T follicular helper cell (primary cell): ENCODE measurements around the gene BASP1.
"Not testable (repeated sequence)": the region's sequence is repeated elsewhere in the genome, so short reads cannot be mapped to it uniquely, and the experiment has no call there.

Experiments
- DNase-seq: peaks from one replicate; pipeline ENCODE4 v3.0.0-alpha.2; 2020; ENCODE audit warnings: low read depth

Gene BASP1

DNA sequence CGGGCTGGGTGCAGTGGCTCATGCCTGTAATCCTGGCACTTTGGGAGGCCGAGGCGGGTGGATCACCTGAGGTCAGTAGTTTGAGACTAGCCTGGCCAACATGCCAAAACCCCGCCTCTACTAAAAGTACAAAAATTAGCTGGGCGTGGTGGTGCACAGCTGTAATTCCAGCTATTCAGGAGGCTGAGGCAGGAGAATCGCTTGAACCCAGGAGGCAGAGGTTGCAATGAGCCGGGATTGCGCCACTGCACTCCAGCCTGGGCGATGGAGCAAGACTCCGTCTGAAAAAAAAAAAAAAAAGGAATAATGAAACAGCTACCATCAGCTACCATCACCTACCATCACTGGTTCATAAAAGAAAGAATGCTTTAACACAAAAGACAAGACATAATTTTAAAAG, 25.9 kb upstream of the BASP1 start:
- not testable (repeated sequence) for DNase-seq

DNA sequence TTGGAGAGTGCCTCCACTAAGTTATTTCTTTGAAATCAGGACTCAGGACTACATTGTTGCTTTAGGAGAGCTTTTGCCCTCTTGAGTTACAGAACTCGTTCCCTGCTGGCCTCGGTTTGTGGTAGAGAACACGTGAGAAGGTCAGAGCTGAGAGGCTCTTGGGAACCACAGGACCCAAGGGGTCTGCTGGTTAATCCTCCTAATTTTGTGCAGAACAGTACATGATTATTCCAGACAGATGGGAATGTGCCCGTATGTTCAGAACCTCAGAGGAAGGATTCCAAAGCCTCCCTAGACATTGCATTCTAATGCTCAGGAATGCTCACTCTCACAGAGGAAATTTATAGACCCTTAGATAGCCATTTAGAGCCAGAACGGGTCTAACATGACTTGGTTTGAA, 25.2 kb upstream of the BASP1 start:
- no peak for DNase-seq

DNA sequence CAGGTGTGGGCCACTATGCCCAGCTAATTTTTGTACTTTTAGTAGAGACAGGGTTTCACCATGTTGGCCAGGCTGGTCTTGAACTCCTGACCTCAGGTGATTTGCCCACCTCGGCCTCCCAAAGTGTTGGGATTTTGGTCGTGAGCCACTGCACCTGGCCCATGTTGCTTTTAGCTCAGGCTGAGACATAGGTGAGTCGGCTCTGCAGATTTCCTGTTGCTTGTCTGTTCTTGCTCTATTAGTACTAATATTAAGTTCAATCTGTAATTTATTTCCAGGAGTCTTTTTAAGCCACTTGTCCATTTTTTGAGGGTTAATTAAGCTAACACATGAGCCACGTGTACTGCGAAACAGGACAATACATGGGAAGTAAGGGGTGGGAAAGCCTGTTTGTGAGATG, 21.4 kb upstream of the BASP1 start:
- DNase-seq, result no peak

DNA sequence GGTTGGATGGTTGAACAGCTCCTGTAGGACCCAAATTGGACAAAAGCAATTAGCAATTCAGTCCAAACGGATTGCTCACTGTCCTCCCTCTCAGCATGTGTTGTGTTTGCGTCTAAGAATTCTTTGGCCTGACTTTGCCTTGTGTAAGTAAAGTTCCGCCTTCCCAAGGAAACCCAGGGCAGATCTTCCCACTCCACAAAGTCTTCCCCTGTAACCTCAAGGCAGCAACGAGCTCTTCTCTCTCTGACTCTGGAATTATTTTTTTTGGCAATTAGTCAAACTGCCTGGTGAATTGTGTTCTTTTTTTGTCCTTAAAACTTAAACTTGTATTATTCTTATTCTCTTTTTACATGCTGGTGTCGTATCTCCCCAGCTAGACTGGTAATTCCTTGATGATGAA, 20.7 kb upstream of the BASP1 start:
- DNase-seq, result no peak

DNA sequence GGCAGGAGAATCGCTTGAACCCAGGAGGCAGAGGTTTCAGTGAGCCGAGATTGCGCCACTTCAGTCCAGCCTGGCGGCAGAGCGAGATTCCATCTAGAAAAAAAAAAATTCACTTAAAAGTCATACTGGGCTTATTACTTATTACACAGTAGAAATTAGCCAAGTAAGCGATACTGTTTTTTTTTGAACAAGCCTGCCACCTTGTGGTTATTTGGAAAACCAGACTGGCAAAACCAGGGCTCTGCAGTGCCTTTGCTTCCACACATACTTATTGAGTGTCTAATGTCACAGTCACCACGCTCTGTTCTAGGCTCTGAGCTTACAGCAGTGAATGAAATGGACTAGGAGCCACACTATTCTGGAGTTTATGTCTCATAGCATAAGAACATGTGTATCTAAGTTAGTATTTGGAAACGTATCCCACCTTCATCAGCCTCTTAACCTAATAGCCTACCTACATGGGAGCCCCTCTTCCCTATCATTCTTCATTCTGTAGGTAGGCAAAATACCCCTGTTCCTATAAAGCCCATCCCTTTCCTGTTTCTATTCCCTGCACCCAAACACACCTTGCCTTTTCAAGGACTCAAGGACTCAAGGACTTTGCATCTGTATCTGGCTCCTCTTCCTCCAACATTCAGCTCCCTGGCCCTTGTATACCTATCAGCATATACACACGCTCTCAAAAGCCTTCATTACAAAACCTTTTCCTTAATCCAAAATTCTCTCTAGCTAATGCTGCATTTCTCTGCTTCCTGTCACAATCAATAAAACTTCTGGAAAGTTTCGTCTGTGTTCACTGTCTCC, 13.9 kb upstream of the BASP1 start:
- DNase-seq, result no peak

DNA sequence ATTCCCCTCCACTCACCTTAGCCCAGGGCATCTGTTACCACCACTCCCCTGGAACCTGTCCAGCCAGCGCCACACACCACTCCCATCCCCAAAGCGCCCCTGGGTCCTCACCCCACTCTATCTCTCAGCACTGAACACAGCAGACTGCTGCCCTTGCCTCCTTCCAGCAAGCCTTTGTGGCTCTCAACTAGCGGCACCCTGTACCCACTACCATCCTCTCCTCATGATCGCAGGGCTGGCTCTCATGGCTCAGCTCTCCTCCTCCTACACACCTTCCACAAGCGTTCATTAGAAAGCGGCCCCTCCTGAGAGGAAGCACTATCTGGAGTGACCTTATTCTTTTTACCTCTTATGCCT, 13.3 kb upstream of the BASP1 start:
- DNase-seq, result no peak

DNA sequence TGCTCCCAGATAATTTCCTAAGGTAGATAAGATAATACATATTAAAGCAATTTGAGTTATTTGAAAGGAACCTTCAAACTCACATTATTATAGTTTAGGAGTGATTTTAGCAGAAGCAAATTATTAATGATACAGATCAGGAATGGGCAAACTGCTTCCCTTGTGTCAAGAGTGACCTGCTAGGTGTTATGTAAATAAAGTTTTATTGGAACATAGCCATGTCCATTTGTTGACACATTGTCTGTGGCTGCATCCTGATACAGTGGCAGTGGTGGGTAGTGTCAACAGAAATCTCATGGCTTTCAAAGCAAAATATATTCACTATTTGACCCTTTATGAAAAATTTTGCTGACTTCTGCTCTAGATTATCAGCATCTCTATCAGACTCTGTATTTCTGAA, 11.4 kb upstream of the BASP1 start:
- no peak for DNase-seq

DNA sequence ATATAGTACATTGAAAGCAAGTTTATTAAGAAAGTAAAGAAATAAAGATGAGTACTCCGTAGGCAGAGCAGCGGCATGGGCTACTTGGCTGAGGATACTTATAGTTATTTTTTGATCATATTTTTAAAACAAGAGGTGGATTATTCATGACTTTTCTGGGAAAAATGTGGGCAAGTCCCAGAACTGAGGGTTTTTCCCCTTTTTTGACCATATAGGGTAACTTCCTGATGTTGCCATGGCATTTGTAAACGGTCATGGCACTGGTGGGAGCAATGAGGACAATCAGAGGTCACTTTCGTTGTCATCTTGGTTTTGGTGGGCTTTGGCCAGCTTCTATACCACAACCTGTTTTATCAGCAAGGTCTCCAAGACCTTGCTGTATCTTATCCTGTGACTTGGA, 5.2 kb upstream of the BASP1 start:
- DNase-seq, result no peak

DNA sequence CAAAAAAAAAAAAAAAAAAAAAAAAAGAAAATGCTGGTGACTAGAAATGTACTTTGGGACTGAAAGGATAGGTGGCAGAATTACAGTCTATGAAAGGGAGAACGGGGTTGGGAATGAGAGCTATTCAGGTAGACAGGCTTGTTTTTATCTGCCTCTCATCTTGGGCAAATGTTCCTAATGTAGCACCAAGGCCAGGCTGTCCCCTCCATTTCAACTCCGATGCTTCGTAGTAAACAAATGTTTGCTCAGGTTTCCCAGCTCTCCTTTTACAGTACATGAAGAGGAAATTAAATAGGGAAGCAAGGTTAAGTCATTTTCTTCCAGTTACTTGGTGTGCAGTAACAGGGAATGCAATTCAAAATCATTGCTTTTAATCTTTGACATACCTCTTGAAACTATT, 4.4 kb upstream of the BASP1 start:
- no peak for DNase-seq

DNA sequence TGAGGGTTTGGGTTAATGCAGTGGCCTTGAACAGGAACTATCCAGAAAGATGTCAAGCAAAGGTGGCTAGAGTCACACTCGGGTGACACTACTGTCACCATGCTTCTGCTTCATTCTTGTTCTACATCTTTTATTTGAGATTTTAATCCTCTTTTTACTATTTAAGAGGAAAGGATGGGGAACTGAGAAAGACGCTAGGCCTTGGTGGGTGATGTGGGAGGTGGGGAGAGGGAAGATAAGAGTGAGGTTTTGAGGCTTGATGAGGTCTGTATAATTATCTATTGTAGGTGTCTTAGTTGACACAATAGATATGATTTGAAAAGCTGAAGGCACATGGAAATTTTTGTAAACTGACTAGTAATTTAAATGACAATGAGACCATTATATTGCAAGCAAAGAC, 3.5 kb upstream of the BASP1 start:
- no peak for DNase-seq

DNA sequence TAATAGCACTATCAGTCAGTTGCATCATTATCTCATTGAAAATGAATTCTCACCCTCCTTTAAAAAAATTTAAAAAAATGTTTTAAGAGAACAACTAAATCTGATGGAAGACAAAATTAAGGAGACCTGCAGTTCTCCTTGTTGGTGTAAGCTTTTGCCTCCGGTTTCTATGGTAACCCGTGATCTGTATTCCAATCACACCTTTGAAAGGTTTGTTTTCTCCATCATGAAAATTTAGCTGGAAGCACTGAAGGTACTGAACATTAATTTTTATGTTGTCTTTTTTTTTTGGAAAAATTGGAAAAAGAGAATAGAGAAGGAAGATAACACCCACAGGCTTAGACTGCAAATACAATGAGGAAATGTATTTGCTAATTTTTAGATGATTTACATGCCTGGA, 2.5 kb upstream of the BASP1 start:
- no peak for DNase-seq

DNA sequence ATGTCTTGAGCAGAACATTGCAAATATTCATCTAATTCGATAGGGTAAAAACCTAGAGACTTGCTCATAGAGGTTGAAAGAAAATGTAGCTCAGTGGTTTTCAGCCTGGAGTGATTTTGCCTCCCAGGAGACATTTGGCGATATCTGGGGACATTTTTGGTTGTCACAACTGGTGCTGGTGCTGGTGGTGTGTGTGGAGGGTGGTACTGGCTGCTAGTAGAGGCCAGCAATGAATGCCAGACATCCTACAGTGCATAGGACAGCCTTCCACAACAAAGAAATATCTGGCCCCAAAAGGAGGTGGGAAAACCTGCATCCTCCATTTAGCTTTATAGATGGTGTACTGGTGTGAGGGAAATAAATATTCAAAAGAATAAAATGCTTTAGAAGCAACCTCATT, 2.1 kb upstream of the BASP1 start:
- no peak for DNase-seq

DNA sequence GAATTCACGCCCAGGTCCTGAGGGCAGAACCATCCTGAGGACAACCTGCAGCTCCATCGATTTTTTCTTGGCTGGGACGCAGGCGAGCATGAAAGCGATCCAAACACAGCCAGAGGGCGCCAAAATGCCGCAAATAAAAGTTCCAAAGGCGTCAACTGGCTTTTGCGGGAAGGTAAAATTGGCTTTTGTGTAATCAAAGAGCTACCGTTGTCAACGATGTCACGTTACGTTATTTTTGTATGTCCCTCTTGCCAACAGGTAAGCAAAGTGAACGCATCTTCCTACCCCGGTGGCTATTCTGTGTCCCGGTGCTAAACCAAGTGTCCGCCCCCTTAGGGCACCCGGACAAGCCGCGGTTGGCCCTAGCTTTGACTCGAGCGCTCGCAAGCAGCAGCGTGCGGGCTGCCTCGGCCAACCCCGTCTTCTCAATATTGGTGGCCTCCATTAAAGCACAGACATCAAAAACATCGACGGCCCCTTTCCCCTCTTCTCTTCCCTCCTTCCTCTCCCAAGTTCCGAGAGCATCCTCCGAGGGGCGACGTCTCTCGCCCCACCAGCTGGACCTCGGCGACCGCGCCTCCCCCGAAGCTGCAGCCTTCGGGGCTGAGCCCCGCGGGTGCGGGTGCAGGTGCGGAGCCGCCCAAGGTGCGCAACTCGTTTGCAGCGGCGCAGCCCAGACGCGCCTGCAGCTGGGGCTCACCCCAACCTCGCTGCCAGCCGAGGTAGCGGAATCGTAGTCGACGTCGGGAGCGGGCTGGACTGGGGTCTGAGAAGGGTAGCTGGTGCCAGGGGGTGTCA, 1.1 kb upstream of the BASP1 start:
- DNase-seq, result peak; percentile 31

DNA sequence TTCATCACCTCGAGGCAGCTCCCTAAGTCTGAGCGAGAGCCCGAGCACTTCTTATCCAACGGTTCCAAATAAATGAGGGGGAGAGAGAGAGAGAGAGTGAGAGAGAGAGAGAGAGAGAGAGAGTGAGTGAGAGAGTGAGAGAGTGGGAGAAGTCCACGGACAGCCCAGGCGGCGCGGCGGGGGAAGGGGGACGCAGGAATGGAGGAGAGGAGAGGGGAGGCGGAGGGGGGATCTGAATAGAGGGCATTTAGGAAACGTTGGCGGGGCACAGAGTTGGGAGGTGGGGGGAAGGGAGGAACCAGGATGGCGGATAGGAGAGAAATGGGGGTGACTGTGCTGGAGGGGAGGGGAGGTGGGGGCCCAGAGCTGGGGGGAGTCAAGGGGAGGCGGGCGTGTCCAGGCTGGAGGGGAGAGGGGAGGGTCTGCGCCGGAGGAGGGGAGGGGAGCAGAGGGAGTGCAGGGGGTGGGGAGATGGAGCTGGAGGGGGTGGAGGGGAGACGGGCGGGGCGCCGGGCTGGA, 398 bp upstream of the BASP1 start:
- DNase-seq, result no peak

DNA sequence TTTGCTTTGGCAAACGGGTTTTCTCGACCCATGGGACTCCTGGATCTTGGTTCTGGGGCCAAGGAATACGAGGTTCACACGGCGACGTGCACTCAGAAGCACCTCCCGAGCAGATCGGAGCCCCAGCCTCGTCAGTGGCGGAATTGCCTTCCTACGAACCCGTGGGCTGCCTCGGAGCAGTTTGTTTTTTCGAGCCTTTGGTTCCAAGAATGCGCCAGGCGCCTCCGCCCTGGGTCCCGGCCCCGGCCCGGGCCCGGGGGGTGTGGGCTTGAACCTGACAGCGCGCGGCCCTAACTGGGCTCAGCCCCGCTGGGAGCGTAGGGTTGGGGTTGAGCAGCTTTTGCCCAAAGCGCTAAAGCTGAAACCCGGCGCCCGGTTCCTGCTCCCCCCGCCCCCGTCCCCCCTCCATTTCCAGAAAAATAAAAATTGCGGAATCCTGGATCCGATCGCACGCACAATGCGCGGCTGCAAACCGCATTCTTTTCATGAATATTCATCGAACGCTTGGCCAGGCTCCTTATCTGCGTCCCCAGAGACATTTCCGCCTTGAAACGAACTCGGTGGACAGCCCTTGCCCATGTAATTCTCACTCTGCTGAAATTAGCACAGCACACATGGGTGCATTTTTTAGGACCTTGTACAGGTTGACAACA, 1.0 kb downstream of the BASP1 start:
- no peak for DNase-seq

DNA sequence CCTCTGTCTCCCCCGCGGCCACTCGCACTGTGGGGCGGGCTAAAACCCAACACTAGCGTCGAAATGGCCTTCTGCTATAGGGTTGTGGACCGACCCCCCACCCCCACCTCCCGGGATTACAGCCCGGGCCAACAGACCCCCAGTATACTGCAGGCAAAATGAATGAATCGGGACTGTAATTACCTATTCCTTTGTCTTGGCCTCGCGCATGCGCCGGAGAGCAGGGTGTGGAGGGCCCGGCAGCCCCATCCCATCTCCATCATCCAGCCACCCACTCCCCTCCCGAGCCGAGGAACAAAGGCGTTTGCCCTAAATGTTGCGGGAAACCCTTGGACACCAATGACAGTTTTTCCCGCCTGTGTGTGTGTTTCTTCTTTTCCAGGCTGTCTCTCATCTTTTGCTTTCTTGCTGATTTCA, 1.6 kb downstream of the BASP1 start:
- DNase-seq, result no peak

DNA sequence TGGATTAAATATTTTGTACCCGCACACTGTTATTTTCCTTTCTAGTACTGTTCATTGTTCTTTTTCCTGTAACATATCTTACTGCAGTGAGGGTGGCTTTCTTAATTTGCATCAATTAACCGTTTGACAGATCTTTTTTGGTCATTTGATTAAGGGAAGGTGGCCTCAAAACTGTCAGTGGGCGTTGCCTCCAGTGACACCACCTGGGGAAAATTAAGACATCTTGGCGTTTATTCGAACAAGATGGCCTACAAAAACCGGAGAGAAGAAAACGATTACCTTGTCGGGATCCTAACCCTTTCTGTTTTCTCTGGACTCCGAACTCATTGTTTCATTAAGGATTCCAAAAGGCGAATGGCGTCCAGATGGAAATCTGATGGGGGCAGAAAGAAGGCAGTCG, 2.0 kb downstream of the BASP1 start:
- DNase-seq, result no peak

DNA sequence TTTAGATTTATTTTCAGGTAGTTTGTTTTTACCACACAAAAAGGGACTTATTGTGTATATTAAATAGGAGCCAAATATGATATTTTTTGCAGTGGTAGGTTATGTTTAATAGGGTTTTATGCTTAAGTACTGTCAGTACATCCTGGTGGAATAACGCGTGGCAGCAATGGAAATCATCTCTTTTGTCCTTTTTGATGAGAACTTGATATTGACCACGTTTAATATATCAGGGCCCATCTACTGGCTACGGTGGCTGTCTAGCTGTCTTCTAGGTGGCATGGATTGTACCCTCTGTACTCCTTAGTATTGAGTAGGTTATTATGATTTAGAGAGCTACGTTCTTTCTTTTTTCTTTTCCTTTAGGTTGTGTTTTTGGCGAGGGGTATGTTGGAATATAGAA, 2.6 kb downstream of the BASP1 start:
- DNase-seq, result no peak

DNA sequence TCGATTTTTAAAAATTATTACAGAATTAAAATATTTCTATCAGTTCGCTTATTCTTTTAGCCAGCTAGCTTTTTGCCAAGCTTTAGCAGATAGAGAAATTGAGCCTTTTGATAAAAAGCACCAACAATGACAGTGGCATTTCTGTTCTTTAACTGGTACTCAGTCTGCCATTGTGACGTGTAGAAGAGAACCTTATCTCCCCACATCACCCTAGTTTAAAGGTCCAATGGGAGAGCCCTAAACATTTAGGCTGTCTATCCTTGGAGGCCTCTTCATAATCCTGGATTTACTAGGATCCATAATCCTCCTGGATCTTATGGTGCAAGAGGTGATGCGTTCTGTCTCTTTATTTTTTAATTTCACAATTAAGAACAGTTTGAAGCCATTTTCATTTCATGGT, 3.0 kb downstream of the BASP1 start:
- no peak for DNase-seq

DNA sequence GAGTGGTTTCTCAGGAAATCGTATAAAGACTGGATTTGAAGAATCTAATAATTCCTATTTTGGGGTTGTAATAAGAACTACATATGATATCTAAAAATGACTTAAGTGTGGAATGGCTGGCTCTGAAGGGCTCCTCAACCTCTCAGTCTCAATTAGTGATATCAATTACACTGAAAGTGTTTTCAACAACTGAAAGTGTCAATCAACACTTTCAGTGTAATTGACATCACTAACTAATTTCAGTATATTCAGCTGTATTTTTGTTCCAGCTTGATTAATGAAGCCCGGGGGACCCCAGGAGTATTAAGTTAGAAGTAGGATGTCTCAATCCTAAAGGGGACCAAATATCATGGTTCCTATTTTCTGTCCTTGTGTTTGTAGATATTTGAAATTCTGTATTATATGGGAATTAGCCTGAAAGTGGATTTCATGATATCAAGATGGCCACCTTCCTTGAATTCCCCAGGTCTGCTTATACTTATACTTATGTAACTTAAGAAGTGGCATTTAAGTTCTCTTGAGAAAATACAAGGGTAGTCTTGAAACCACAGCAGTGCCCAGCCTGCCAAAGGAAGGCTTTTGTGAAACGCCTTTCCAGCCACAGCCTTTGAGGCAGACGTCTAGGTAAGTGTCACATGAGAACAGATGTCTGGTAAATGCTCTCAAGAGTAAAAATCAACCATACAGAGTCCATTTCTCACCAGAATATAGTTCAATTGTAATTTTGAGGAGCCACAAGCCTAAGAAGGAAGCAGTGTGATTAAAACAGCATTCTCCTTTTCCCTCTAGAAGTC, 4.6 kb downstream of the BASP1 start:
- no peak for DNase-seq

DNA sequence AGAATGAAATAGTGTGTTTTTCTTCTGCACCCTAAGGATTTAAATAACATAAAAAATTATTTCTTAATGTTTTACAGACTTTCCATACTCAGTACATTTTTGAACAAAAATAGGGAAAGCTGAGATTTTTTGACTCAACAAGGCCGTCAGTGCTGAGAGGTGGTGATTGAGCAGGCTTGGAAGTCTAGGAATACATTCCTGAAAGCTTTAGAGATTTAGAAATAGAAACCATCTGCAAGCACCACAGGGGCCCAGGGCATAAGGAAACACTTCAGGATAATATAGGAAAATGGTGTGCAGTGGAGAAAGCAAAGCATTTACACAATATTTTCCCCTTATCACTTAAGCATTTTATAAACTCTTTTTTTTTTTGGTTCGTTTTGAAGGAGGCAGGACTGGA, 5.2 kb downstream of the BASP1 start:
- DNase-seq, result no peak
